ENCODE results near the gene HOXA7. TPM values are rescaled to one million over a fixed set of nuclear protein-coding genes. Genes with fewer than 3 reads are reported as not detected.

HOXA7 gene
- total RNA-seq, 1 donor from 2014 or later: not detected

GRCh38 chr7:27177795-27178320, 21.4 kb upstream of the HOXA7 start:
- Histone ChIP-seq H2AFZ (replicated peaks) (no peak overlapping the region), H3K9ac (no peak overlapping the region), H3K4me3 (no peak overlapping the region), H3K4me2 (no peak overlapping the region), H3K27ac (no peak overlapping the region), H3F3A (ENCODE audit: low read depth) (peaks cover 4% of the 10 kb centered on the region), H4K20me1 (ENCODE audit: low read depth) (peaks cover 98% of the 10 kb centered on the region), H3K79me2 (ENCODE audit: low read depth) (no peaks in the 10 kb centered on the region), H3K9me3 (ENCODE audit: low read depth) (no peaks in the 10 kb centered on the region), H3K36me3 (no peaks in the 10 kb centered on the region), H3K27me3 (peaks cover 100% of the 10 kb centered on the region), H3K4me1 (peaks cover 2% of the 10 kb centered on the region)
- Mint-ChIP-seq H3K9me3 (peaks cover 18% of the 10 kb centered on the region), H3K4me1 (peaks cover 4% of the 10 kb centered on the region), H3K27me3 (ENCODE audit: insufficient read depth, low read depth) (peaks cover 88% of the 10 kb centered on the region), H3K36me3 (no peaks in the 10 kb centered on the region), H3K4me3 (peak overlapping the region; percentile 6), H3K27ac (no peak overlapping the region)
- no peak for DNase-seq (ENCODE audit: low spot score)
- TF ChIP-seq EZH2 (IDR thresholded peaks at IDR 0.05) (peak; percentile 56), EZH2phosphoT487 (IDR thresholded peaks at IDR 0.05) (no peak)

- Histone ChIP-seq H3K9ac (no peak overlapping the region), H3K36me3 (no peaks in the 10 kb centered on the region), H2AFZ (replicated peaks) (no peak overlapping the region), H4K20me1 (ENCODE audit: low read depth) (peaks cover 98% of the 10 kb centered on the region), H3K79me2 (ENCODE audit: low read depth) (no peaks in the 10 kb centered on the region), H3K27me3 (peaks cover 100% of the 10 kb centered on the region), H3K27ac (no peak overlapping the region), H3K4me1 (no peaks in the 10 kb centered on the region), H3K9me3 (ENCODE audit: low read depth) (no peaks in the 10 kb centered on the region), H3F3A (ENCODE audit: low read depth) (no peaks in the 10 kb centered on the region), H3K4me2 (no peak overlapping the region), H3K4me3 (no peak overlapping the region)
- Mint-ChIP-seq H3K4me3 (peak overlapping the region; percentile 6), H3K27me3 (ENCODE audit: insufficient read depth, low read depth) (peaks cover 85% of the 10 kb centered on the region), H3K4me1 (peaks cover 4% of the 10 kb centered on the region), H3K9me3 (peaks cover 18% of the 10 kb centered on the region), H3K36me3 (no peaks in the 10 kb centered on the region), H3K27ac (no peak overlapping the region)
- no peak for TF ChIP-seq EZH2 (IDR thresholded peaks at IDR 0.05)
- TF ChIP-seq CTCF (IDR thresholded peaks at IDR 0.05): no peak
- peak; percentile 65 for TF ChIP-seq EZH2phosphoT487 (IDR thresholded peaks at IDR 0.05)
- no peak for DNase-seq (ENCODE audit: low spot score)
Observed at GRCh38 chr7:27176962-27177794, 20.7 kb upstream of the HOXA7 start.

- H3K27ac ChIP-seq: no peak overlapping the region
- Mint-ChIP-seq H3K4me3 (no peak overlapping the region), H3K9me3 (peaks cover 19% of the 10 kb centered on the region)
Observed at GRCh38 chr7:27176524-27176845, 20.0 kb upstream of the HOXA7 start.

More at GRCh38 chr7:27176524-27176845, 20.0 kb upstream of the HOXA7 start:
- no peak overlapping the region for H3K27ac Mint-ChIP-seq
- Histone ChIP-seq H3K4me3 (no peak overlapping the region), H3F3A (ENCODE audit: low read depth) (no peaks in the 10 kb centered on the region), H2AFZ (replicated peaks) (no peak overlapping the region), H3K36me3 (no peaks in the 10 kb centered on the region), H3K27me3 (peaks cover 100% of the 10 kb centered on the region), H3K9ac (no peak overlapping the region), H3K79me2 (ENCODE audit: low read depth) (no peaks in the 10 kb centered on the region), H4K20me1 (ENCODE audit: low read depth) (peaks cover 98% of the 10 kb centered on the region), H3K4me2 (no peak overlapping the region), H3K4me1 (no peaks in the 10 kb centered on the region), H3K9me3 (ENCODE audit: low read depth) (no peaks in the 10 kb centered on the region)
- TF ChIP-seq EZH2phosphoT487 (IDR thresholded peaks at IDR 0.05) (no peak), CTCF (IDR thresholded peaks at IDR 0.05) (no peak), EZH2 (IDR thresholded peaks at IDR 0.05) (no peak)
- H3K36me3 Mint-ChIP-seq: no peaks in the 10 kb centered on the region
- DNase-seq (ENCODE audit: low spot score): no peak
- peaks cover 6% of the 10 kb centered on the region for H3K4me1 Mint-ChIP-seq
- H3K27me3 Mint-ChIP-seq (ENCODE audit: insufficient read depth, low read depth): peaks cover 85% of the 10 kb centered on the region

All from neural progenitor cell (in vitro differentiated cells).